Right atrium auricular region (tissue), 2 donors: ENCODE measurements around the gene ANKRD61. TPM values are rescaled to one million over a fixed set of nuclear protein-coding genes. Genes with fewer than 3 reads are reported as not detected.
"Not testable (repeated sequence)": the region's sequence is repeated elsewhere in the genome, so short reads cannot be mapped to it uniquely, and the experiment has no call there.

Experiments used
- DNase-seq: peaks from one replicate; pipeline ENCODE4 v3.0.0-alpha.2; 2019; ENCODE audit warnings: low spot score
- H3K27ac ChIP-seq, 2 donors: fragments of 200-600 bp; sonication (generic); 1 replicate in 1 of 2; 2 replicates in 1 of 2; pipeline ENCODE4 v1.5.1; 2016 to 2019
- H3K27me3 ChIP-seq, 2 donors: fragments of 200-600 bp; sonication (generic); one replicate each; pipeline versions ENCODE4 v1.5.1 to v1.6.0; 2017 to 2019
- H3K36me3 ChIP-seq: fragments of 200-600 bp; sonication (generic); one replicate; pipeline ENCODE4 v1.5.1; 2016
- H3K4me1 ChIP-seq, 2 donors: fragments of 200-600 bp; sonication (generic); one replicate each; pipeline versions ENCODE4 v1.5.1 to v1.6.0; 2017 to 2019
- H3K4me3 ChIP-seq, 2 donors: fragments of 200-600 bp; sonication (generic); 1 replicate in 1 of 2; 2 replicates in 1 of 2; pipeline ENCODE4 v1.5.1; 2017 to 2019; ENCODE audit warnings: mild to moderate bottlenecking in 1 of 2, moderate library complexity in 1 of 2
- H3K9me3 ChIP-seq, 2 donors: fragments of 200-600 bp; sonication (generic); one replicate each; pipeline ENCODE4 v1.5.1; 2019
- total RNA-seq, 2 donors: library from RNA; depleted of rRNA; stranded (reverse); fragments of >200 nt; gene quantifications; one replicate each; pipeline ENCODE4 v1.1.0, GENCODE V29; 2016
- TF ChIP-seq, protein P1 (sequence below), 2 donors: fragments of 200-600 bp; sonication (generic); IDR thresholded peaks; one replicate each; pipeline ENCODE4 v1.5.1; 2019; ENCODE audit warnings: antibody characterized with exemption in 2 of 2

Gene ANKRD61
- total RNA-seq, 2 donors from 2014 or later, result not detected

DNA sequence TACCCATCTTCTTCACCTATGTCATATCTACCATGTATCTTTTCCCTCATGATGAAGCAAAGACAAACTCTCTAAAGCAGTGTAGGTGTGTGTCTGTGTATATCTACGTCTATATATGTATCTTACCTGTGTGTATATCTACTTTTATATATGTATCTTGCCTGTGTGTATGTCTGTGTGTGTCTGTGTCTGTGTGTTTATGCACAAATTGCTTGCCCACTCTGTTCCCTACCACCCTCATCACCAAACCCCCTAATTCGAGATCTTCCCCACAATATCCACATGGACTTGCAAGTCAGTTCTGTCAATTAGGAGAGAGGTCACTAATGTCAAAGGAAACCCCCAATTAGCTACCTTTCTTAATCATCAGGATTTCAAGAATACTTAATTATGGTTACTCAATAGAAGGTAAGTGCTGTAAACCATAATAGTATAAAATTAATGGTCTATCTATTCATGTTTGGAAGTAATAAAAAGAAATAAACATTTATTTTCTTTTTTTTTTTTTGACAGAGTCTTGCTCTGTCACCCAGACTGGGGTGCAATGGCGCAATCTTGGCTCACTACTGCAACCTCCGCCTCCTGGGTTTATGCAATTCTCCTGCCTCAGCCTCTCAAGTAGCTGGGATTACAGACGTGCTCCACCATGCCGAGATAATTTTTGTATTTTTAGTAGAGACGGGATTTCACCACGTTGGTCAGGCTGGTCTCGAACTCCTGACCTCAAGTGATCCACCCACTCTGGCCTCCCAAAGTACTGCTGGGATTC, 43.6 kb downstream of the ANKRD61 start:
- Histone ChIP-seq H3K27ac (no peak overlapping the region), H3K27me3 (no peaks in the 10 kb centered on the region), H3K4me3 (no peak overlapping the region), H3K9me3 (no peaks in the 10 kb centered on the region), H3K4me1 (no peaks in the 10 kb centered on the region), H3K36me3 (no peaks in the 10 kb centered on the region)
- TF ChIP-seq, protein P1, sequence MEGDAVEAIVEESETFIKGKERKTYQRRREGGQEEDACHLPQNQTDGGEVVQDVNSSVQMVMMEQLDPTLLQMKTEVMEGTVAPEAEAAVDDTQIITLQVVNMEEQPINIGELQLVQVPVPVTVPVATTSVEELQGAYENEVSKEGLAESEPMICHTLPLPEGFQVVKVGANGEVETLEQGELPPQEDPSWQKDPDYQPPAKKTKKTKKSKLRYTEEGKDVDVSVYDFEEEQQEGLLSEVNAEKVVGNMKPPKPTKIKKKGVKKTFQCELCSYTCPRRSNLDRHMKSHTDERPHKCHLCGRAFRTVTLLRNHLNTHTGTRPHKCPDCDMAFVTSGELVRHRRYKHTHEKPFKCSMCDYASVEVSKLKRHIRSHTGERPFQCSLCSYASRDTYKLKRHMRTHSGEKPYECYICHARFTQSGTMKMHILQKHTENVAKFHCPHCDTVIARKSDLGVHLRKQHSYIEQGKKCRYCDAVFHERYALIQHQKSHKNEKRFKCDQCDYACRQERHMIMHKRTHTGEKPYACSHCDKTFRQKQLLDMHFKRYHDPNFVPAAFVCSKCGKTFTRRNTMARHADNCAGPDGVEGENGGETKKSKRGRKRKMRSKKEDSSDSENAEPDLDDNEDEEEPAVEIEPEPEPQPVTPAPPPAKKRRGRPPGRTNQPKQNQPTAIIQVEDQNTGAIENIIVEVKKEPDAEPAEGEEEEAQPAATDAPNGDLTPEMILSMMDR (IDR thresholded peaks at IDR 0.05), result no peak
- DNase-seq, result no peak

- TF ChIP-seq, protein P1 (IDR thresholded peaks at IDR 0.05), result no peak
- no peak overlapping the region for H3K27ac ChIP-seq
- no peak for DNase-seq
Observed at GRCh38 chr7:6078548-6078947, 47.4 kb downstream of the ANKRD61 start.

GRCh38 chr7:6083047-6083446, 51.9 kb downstream of the ANKRD61 start:
- not testable (repeated sequence) for H3K27ac ChIP-seq, H3K4me1 ChIP-seq, H3K9me3 ChIP-seq, H3K27me3 ChIP-seq, DNase-seq, H3K36me3 ChIP-seq, H3K4me3 ChIP-seq

More at GRCh38 chr7:6078548-6078947, 47.4 kb downstream of the ANKRD61 start:
- Histone ChIP-seq H3K27me3 (no peaks in the 10 kb centered on the region), H3K4me1 (no peaks in the 10 kb centered on the region), H3K4me3 (no peak overlapping the region), H3K36me3 (no peaks in the 10 kb centered on the region), H3K9me3 (no peaks in the 10 kb centered on the region)

Other genes with a start within 250 kb of the ANKRD61 start
- 10 to 100 TPM; 40.1 to 50.9 TPM for gene RNF216, start 249.7 kb upstream of the ANKRD61 start, total RNA-seq
- not detected for gene OCM, start 150.6 kb upstream of the ANKRD61 start, total RNA-seq
- 10 to 100 TPM; 33.6 to 38.3 TPM for gene CCZ1, start 132.6 kb upstream of the ANKRD61 start, total RNA-seq
- not detected for gene RSPH10B, start 60.7 kb upstream of the ANKRD61 start, total RNA-seq
- gene PMS2, start 22.3 kb upstream of the ANKRD61 start, total RNA-seq, result 1 to 10 TPM; 5.0 to 5.3 TPM
- 10 to 100 TPM; 38.4 to 53.0 TPM for gene AIMP2, start 22.1 kb upstream of the ANKRD61 start, total RNA-seq
- gene EIF2AK1, start 27.8 kb downstream of the ANKRD61 start, total RNA-seq, result 10 to 100 TPM; 73.2 to 95.2 TPM
- gene USP42, start 73.6 kb downstream of the ANKRD61 start, total RNA-seq, result 1 to 10 TPM; 3.7 to 5.8 TPM
- gene CYTH3, start 241.2 kb downstream of the ANKRD61 start, total RNA-seq, result 10 to 100 TPM; 27.2 to 34.0 TPM